H1 (cell line): Measurements from ENCODE around the gene RGS5. TPM values are rescaled to one million over a fixed set of nuclear protein-coding genes. Genes with fewer than 3 reads are reported as not detected.

ENCODE experiments used
- CTCF ChIA-PET: fragments of 300-600 bp; sonication (Branson Sonifier 250); formaldehyde crosslinking; loops from one replicate; lab custom pipeline; 2021; ENCODE audit not compliant: partially characterized antibody; lab: Charles Lee
- POLR2A ChIA-PET: fragments of 300-600 bp; sonication (Branson Sonifier 250); formaldehyde crosslinking; loops from one replicate; lab custom pipeline; 2021; ENCODE audit warnings: inconsistent platforms; ENCODE audit not compliant: partially characterized antibody; lab: Charles Lee
- DNase-seq, 2 experiments: peaks; one replicate each; pipeline versions ENCODE4 v3.0.0 to v3.0.0-alpha.2; 2010 to 2022; ENCODE audit warnings: low spot score in 2 of 2, low read depth in 1 of 2, mixed read lengths in 1 of 2
- FAIRE-seq: peaks from 2 replicates; lab custom pipeline; 2011; peaks lifted over from hg19 to GRCh38; lab: Jason Lieb, UNC
- H2AFZ ChIP-seq: 2 replicates; pipeline ENCODE4 v1.8.1; 2012; ENCODE audit warnings: low read length, inconsistent platforms
- H2AK5ac ChIP-seq: 2 replicates; pipeline ENCODE4 v1.6.1; 2013; ENCODE audit warnings: low read depth, low read length
- H2BK120ac ChIP-seq: replicated peaks from 2 replicates; pipeline ENCODE3; 2013; ENCODE audit warnings: low read depth, low read length, inconsistent platforms
- H2BK12ac ChIP-seq: 2 replicates; pipeline ENCODE4 v1.6.1; 2013; ENCODE audit warnings: low read depth, low read length
- H2BK15ac ChIP-seq: 2 replicates; pipeline ENCODE4 v1.6.1; 2013; ENCODE audit warnings: low read length
- H2BK20ac ChIP-seq: 2 replicates; pipeline ENCODE4 v1.6.1; 2013; ENCODE audit warnings: low read length
- H2BK5ac ChIP-seq: 2 replicates; pipeline ENCODE4 v1.6.1; 2013; ENCODE audit warnings: low read depth, low read length
- H3K14ac ChIP-seq: 2 replicates; pipeline ENCODE4 v1.6.1; 2013; ENCODE audit warnings: inconsistent platforms; ENCODE audit not compliant: insufficient read length
- H3K18ac ChIP-seq: 2 replicates; pipeline ENCODE4 v1.6.1; 2013; ENCODE audit warnings: low read length; ENCODE audit errors: extremely low read depth
- H3K23ac ChIP-seq: 2 replicates; pipeline ENCODE4 v1.6.1; 2013; ENCODE audit warnings: inconsistent platforms; ENCODE audit not compliant: insufficient read length
- H3K23me2 ChIP-seq: 2 replicates; pipeline ENCODE4 v1.6.1; 2013; ENCODE audit warnings: low read depth, low read length
- H3K27ac ChIP-seq: 2 replicates; pipeline ENCODE4 v1.6.1; 2011; ENCODE audit warnings: low read depth, low read length, inconsistent platforms
- H3K27me3 ChIP-seq, 4 experiments: replicated peaks in 1 of 4; 1 replicate in 1 of 4; 2 replicates in 3 of 4; pipeline versions ENCODE4 v1.6.1 to v1.8.1; 2011 to 2013; ENCODE audit warnings: low read length in 3 of 4, mild to moderate bottlenecking in 3 of 4, inconsistent platforms in 2 of 4, mixed read lengths in 2 of 4, moderate library complexity in 1 of 4; ENCODE audit not compliant: control insufficient read depth in 3 of 4, insufficient read depth in 3 of 4; ENCODE audit errors: extremely low read depth in 1 of 4
- H3K36me3 ChIP-seq, 4 experiments: 2 replicates each; pipeline versions ENCODE4 v1.6.1 to v1.8.1; 2011 to 2013; ENCODE audit warnings: mild to moderate bottlenecking in 4 of 4, low read length in 3 of 4, moderate library complexity in 2 of 4, control low read depth in 1 of 4, inconsistent platforms in 1 of 4; ENCODE audit not compliant: insufficient read depth in 4 of 4, control insufficient read depth in 2 of 4
- H3K4ac ChIP-seq: replicated peaks from 2 replicates; pipeline ENCODE3; 2013; ENCODE audit warnings: low read length, low read depth, mixed read lengths, inconsistent platforms; ENCODE audit not compliant: insufficient read length
- H3K4me1 ChIP-seq, 4 experiments: replicated peaks in 1 of 4; 1 replicate in 1 of 4; 2 replicates in 3 of 4; pipeline versions ENCODE4 v1.6.1 to v1.8.1; 2011 to 2013; ENCODE audit warnings: low read length in 3 of 4, inconsistent platforms in 2 of 4, mixed read lengths in 1 of 4; ENCODE audit not compliant: insufficient read depth in 4 of 4, control insufficient read depth in 3 of 4
- H3K4me2 ChIP-seq, 2 experiments: 2 replicates each; pipeline versions ENCODE4 v1.6.1 to v1.8.1; 2011 to 2013; ENCODE audit warnings: low read depth in 2 of 2, low read length in 2 of 2, control low read depth in 1 of 2, inconsistent platforms in 1 of 2, mild to moderate bottlenecking in 1 of 2; ENCODE audit not compliant: insufficient read depth in 1 of 2
- H3K4me3 ChIP-seq, 4 experiments: fragments of 200-600, 300-600 bp in 1 of 4; sonication (generic), shearing (Covaris generic), sonication (Bioruptor Twin) in 1 of 4; 2 replicates each; pipeline versions ENCODE4 v1.5.1 to v1.8.1; 2011 to 2016; ENCODE audit warnings: low read length in 4 of 4, low read depth in 3 of 4, control low read depth in 2 of 4, inconsistent platforms in 2 of 4, mild to moderate bottlenecking in 2 of 4, mixed read lengths in 1 of 4, moderate library complexity in 1 of 4; ENCODE audit not compliant: insufficient read depth in 2 of 4; ENCODE audit errors: extremely low read depth in 1 of 4
- H3K56ac ChIP-seq: replicated peaks from 2 replicates; pipeline ENCODE3; 2013; ENCODE audit warnings: low read depth, mild to moderate bottlenecking, mixed read lengths, low read length, inconsistent platforms; ENCODE audit not compliant: insufficient read length
- H3K79me1 ChIP-seq: 2 replicates; pipeline ENCODE4 v1.6.1; 2013; ENCODE audit warnings: low read depth, low read length, control low read depth
- H3K79me2 ChIP-seq, 2 experiments: 2 replicates each; pipeline versions ENCODE4 v1.6.1 to v1.8.1; 2012 to 2013; ENCODE audit warnings: low read length in 2 of 2, mild to moderate bottlenecking in 2 of 2, inconsistent platforms in 1 of 2; ENCODE audit not compliant: insufficient read depth in 2 of 2, control insufficient read depth in 1 of 2
- H3K9ac ChIP-seq, 4 experiments: replicated peaks in 1 of 4; 1 replicate in 1 of 4; 2 replicates in 3 of 4; pipeline versions ENCODE4 v1.6.1 to v1.8.1; 2011 to 2013; ENCODE audit warnings: low read depth in 3 of 4, low read length in 3 of 4, control low read depth in 2 of 4, mild to moderate bottlenecking in 2 of 4, moderate library complexity in 2 of 4, inconsistent platforms in 1 of 4; ENCODE audit errors: extremely low read depth in 1 of 4
- H3K9me3 ChIP-seq, 2 experiments: 2 replicates each; pipeline versions ENCODE4 v1.6.1 to v1.8.1; 2012 to 2013; ENCODE audit warnings: mild to moderate bottlenecking in 2 of 2, moderate library complexity in 2 of 2, control low read depth in 1 of 2, inconsistent platforms in 1 of 2, low read depth in 1 of 2, low read length in 1 of 2, mixed read lengths in 1 of 2; ENCODE audit not compliant: insufficient read depth in 2 of 2
- H4K20me1 ChIP-seq, 2 experiments: replicated peaks in 1 of 2; 2 replicates each; pipeline versions ENCODE3 to v1.8.1; 2011 to 2013; ENCODE audit warnings: inconsistent platforms in 2 of 2, low read length in 2 of 2, mild to moderate bottlenecking in 1 of 2; ENCODE audit not compliant: insufficient read depth in 2 of 2, control insufficient read depth in 1 of 2
- H4K5ac ChIP-seq: 2 replicates; pipeline ENCODE4 v1.6.1; 2013; ENCODE audit warnings: low read length, low read depth, mixed read lengths, inconsistent platforms; ENCODE audit not compliant: insufficient read length
- H4K8ac ChIP-seq: 2 replicates; pipeline ENCODE4 v1.8.0; 2013; ENCODE audit warnings: mild to moderate bottlenecking, moderate library complexity, low read length, inconsistent platforms; ENCODE audit not compliant: insufficient read depth; ENCODE audit errors: extremely low read depth
- H4K91ac ChIP-seq: replicated peaks from 2 replicates; pipeline ENCODE3; 2013; ENCODE audit warnings: low read length, mixed read lengths, inconsistent platforms; ENCODE audit not compliant: insufficient read length
- MAX ChIP-seq: IDR thresholded peaks from 2 replicates; pipeline ENCODE4 v1.6.1; 2012; ENCODE audit warnings: inconsistent platforms
- POU5F1 ChIP-seq: IDR thresholded peaks from 2 replicates; pipeline ENCODE4 v1.6.1; 2011; ENCODE audit warnings: low read depth, mild to moderate bottlenecking, low read length, moderate library complexity
- RXRA ChIP-seq: IDR thresholded peaks from 2 replicates; pipeline ENCODE4 v1.6.1; 2011; ENCODE audit warnings: low read depth, mild to moderate bottlenecking, low read length, moderate library complexity; ENCODE audit not compliant: insufficient read depth
- USF2 ChIP-seq: IDR thresholded peaks from 2 replicates; pipeline ENCODE4 v1.6.1; 2011; ENCODE audit warnings: low read length, improper control_type of control experiment
- WGBS, 2 experiments: shearing (Covaris generic) in 1 of 2; methylation state at CpG; one replicate each; pipeline versions ENCODE4 v1.1.6 to v1.1.7; 2013 to 2015; ENCODE audit warnings: low lambda C conversion rate in 2 of 2, mixed read lengths in 2 of 2, inconsistent platforms in 1 of 2, low coverage in 1 of 2, missing lambda C conversion rate in 1 of 2; ENCODE audit not compliant: insufficient replicate concordance in 2 of 2, insufficient coverage in 1 of 2, insufficient read length in 1 of 2; ENCODE audit errors: extremely low coverage in 1 of 2, missing lambda C conversion rate in 1 of 2; 5-methylcytosine and 5-hydroxymethylcytosine counted together
- polyA plus RNA-seq, 7 experiments: library from polyadenylated mRNA; depleted of rRNA in 3 of 7; stranded (reverse) in 5 of 7; unstranded in 2 of 7; fragments of >200 nt in 5 of 7; fragments of 200-250 nt in 2 of 7; gene quantifications; 1 replicate in 5 of 7; 2 replicates in 1 of 7; 4 replicates in 1 of 7; pipeline versions ENCODE4 v1.2.1 to v1.2.3, GENCODE V29; 2011 to 2013; ENCODE audit warnings: missing spikeins in 2 of 7, mixed read lengths in 2 of 7
- total RNA-seq: library from RNA; stranded (reverse); fragmentation: NEBNext Ultra II Directional; extraction: Animal tissue kit (Norgen Biotek cat#: 25700); gene quantifications from 2 replicates; pipeline ENCODE4 v1.2.1, GENCODE V29; 2021

RGS5 gene
- total and polyA plus RNA-seq, 2 of the 8 experiments (the other 6 are each of a cell fraction or from before 2014, with no cell fraction given): 75.5 to 103 TPM

- Histone ChIP-seq H3K9ac (no peak overlapping the region), H2BK5ac (no peak overlapping the region), H4K8ac (no peak overlapping the region), H3K27ac (no peak overlapping the region), H3K18ac (no peak overlapping the region), H4K91ac (no peak overlapping the region), H2AK5ac (no peak overlapping the region), H2BK15ac (no peak overlapping the region), H3K23me2 (no peaks in the 10 kb centered on the region), H3K79me2 (no peaks in the 10 kb centered on the region), H3K4me1 (no peaks in the 10 kb centered on the region), H3K14ac (no peak overlapping the region)
- POLR2A ChIA-PET: no interaction called here
- no peak for FAIRE-seq
- TF ChIP-seq MAX (no peak), RXRA (no peak), POU5F1 (no peak), USF2 (no peak)
- TF ChIP-seq, all 59 proteins: peak for 0
- Histone ChIP-seq H2BK120ac (no peak overlapping the region), H3K4me3 (no peak overlapping the region), H3K79me1 (no peaks in the 10 kb centered on the region), H3K36me3 (no peaks in the 10 kb centered on the region; a peak in 1 of 8 replicates), H3K4ac (no peak overlapping the region), H3K4me2 (no peak overlapping the region), H3K9me3 (no peaks in the 10 kb centered on the region), H4K20me1 (no peaks in the 10 kb centered on the region), H2AFZ (no peak overlapping the region), H3K27me3 (no peaks in the 10 kb centered on the region), H2BK20ac (no peak overlapping the region), H3K23ac (no peak overlapping the region), H2BK12ac (no peak overlapping the region), H3K56ac (no peak overlapping the region), H4K5ac (no peak overlapping the region)
- WGBS, 2 experiments: 95% methylated on average over 1 of the region's 1 CpG; no CpG with 5 or more reads in 1 of the 2 experiments
- CTCF ChIA-PET: no interaction called here
- no peak for DNase-seq
These were observed 57.3 kb downstream of the RGS5 start for GRCh38 chr1:163145435-163145834.
